Activated naive CD8-positive, alpha-beta T cell treated with anti-CD3 and anti-CD28 coated beads, Interleukin-2, amount 50 U/mL, for 16 hours (primary cell): Measurements from ENCODE around the gene NDRG2.

Experiments
- DNase-seq: peaks from one replicate; pipeline ENCODE4 v3.0.0-alpha.2; 2020; ENCODE audit warnings: low read depth, low spot score

Gene NDRG2

GRCh38 chr14:21024585-21025370 lies at the start of gene NDRG2:
TSS of gene NDRG2 (minus strand) at chr14:21025061. CDS start at chr14:21023315, 1,746 bp downstream.
- peak; percentile 32 for DNase-seq

DNA sequence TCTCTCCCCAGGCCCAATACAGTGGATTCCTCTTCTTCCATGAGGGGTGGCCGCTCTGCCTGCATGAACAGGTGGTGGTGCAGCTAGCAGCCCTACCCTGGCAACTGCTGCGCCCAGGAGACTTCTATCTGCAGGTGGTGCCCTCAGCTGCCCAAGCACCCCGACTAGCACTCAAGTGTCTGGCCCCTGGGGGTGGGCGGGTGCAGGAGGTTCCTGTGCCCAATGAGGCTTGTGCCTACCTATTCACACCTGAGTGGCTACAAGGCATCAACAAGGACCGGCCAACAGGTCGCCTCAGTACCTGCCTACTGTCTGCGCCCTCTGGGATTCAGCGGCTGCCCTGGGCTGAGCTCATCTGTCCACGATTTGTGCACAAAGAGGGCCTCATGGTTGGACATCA lies 49.1 kb upstream of the NDRG2 start:
- DNase-seq, result no peak

GRCh38 chr14:21072781-21073339 lies 48.0 kb upstream of the NDRG2 start:
- no peak for DNase-seq

GRCh38 chr14:21072031-21072473 lies 47.2 kb upstream of the NDRG2 start:
- no peak for DNase-seq

DNA sequence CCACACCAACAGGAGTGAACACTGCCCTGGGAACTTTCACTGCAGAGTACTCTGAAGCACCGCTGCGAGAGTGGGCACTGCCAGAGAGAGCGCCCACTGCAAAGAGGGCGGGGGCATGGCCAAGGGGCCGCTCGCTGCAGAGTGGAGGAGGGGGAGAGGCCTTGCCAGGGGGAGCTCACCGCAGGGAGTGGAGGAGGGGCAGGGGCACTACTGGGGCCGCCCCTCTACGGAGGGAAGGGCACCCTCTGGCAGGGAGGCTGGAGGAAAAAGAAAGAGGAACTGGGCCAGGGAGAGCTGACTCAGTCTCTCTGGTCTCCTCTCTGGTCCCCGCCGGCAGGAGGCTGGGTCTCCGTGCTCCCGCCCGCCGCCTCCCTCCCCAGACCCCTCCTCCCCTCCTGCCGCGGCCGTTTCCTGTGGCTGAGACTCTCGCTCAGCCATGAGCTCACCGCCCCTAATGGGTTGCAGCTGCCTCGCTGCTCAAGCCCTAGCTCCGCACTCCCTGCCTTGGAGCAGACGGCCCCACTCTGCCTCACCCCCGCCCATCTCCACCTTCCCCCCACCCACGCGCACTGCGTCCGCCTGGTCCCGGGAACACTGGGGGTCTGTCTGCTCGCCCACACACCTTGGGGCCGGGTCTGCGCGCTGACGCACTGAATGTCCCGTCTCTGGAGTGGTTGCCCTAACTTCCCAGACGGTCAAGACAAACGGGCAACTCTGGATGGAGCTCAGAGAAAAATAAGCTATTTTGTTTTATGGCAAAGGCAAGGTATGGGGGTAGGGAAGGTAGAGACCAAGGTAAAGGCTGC lies 46.6 kb upstream of the NDRG2 start:
- no peak for DNase-seq

- DNase-seq, result no peak
Observed at GRCh38 chr14:21070610-21071224, 45.9 kb upstream of the NDRG2 start.

- no peak for DNase-seq
Observed at GRCh38 chr14:21070083-21070609, 45.3 kb upstream of the NDRG2 start, which contains the start of gene ARHGEF40. TSS of gene ARHGEF40 (plus strand) at chr14:21070304. CDS start at chr14:21070397, 93 bp downstream.

DNA sequence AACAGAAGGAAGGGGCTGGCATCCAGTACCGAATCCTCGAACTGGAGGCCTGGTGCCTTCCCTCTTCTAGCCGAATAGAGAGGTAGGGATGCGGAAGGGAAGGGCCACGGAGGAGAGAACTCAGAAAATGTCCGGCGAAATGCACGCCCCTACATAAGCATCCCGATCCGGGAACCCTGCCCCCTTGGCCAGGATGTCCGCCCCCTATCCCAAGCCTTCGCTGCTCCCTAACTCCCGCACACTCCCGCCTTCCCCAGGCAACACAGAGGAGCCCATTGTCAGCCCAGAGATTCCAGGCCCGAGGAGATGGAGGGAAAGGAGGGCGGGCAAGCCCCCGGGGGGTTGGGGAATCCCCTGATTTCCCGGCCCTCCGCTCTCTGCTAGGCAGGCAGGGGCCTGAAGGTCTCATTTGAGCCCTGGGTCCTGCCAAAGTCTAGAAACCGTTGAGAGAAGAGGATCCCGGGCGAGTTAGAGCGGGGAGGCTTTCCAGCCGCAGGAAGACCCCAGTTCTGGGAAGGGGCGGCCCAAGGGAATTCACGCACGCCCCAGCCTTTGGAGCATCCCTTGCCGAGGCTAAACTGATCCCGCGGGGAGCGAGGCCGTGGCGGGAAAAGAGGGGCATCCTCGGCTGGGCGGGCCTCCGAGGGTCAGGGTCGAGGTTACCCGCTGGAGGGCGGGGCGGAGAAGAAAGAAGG lies 44.7 kb upstream of the NDRG2 start:
- no peak for DNase-seq

- no peak for DNase-seq
Observed at GRCh38 chr14:21068521-21069387, 43.9 kb upstream of the NDRG2 start.

DNA sequence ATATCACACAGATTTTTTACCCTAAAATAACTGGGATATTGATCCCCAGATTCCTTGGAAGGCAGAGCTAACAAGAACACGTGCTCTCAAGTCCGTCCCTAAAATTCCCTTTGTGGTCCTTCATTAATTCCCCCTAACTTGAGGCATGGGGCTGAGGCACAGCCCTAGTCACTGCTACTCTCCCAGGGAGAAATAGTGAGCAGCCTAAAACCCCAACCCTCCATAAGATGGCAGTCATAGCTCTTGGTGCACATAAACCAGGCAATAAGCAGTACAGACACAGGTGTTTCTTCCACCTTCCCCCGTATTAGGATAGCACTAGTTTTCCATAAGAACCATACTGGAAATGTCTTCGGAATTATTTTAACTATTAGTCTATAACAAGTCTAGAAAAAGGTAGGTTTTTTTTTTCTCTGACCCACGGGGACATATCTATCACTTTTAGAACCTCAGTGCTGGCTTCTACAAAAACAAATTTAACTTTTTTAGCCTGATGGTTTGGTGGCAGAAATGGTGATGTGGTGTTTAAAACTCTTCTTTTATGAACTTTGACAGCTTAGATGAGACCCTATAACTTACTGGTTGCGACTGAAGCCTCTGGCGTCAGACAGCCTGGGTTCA lies 42.1 kb upstream of the NDRG2 start:
- DNase-seq, result no peak

- no peak for DNase-seq
Observed at GRCh38 chr14:21063479-21063878, 38.6 kb upstream of the NDRG2 start.

DNA sequence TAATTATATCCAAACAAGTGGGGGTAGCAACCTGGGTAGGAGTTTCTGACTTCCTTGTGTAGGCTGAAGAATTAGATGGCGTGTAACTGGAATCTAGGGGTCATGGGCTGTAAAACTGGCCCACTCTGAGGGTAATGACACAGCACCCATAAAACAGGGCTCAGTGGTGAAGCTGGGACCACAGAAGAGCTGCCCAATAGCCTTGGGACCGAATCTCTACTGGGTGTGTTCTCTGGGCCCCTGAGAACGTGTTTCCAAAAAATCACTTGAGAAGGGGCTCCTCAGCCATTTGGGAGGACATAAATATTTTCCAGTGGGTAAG lies 36.4 kb upstream of the NDRG2 start:
- no peak for DNase-seq

DNA sequence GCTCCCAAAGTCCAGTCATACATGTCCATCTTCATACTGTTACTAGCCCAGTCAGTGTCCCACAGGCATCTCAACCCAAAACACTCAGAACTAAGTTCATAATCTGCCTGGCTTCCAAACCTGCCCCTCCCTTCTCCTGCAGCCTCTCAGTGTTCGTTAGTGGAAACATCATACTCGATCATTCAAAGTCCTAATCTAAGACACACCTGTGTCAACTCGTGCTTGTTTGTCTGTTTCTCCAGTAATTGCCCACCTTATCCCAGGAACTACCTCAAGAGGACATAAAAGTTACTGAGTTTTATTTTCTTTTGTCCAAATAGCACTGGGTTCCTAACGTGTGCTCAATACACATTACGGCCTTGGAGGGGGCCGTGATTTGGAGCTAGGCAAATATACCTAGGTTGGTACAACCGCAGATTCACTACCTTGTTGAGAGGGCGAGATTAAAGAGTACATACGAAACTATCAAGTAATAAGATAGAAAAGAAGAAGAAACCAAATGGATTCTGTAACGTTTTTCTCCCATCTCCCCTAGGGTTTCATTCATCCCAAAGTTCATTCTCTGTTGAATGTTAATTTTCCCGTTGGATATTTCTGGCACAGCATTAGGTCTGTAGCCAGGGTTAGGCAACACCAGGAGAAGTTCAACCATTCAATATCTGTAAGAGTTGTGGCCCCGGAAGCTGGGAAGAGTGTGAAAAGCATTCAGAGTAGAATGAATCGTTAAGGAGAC lies 35.9 kb upstream of the NDRG2 start:
- DNase-seq, result no peak

GRCh38 chr14:21059842-21060613 lies 35.2 kb upstream of the NDRG2 start:
- DNase-seq, result no peak

- DNase-seq, result no peak
Observed at GRCh38 chr14:21058903-21059302, 34.0 kb upstream of the NDRG2 start.

- DNase-seq, result no peak
Observed at GRCh38 chr14:21057803-21058675, 33.2 kb upstream of the NDRG2 start, which contains the start of gene RNASE8. TSS of gene RNASE8 (plus strand) at chr14:21057822. CDS start at chr14:21057893, 71 bp downstream.

DNA sequence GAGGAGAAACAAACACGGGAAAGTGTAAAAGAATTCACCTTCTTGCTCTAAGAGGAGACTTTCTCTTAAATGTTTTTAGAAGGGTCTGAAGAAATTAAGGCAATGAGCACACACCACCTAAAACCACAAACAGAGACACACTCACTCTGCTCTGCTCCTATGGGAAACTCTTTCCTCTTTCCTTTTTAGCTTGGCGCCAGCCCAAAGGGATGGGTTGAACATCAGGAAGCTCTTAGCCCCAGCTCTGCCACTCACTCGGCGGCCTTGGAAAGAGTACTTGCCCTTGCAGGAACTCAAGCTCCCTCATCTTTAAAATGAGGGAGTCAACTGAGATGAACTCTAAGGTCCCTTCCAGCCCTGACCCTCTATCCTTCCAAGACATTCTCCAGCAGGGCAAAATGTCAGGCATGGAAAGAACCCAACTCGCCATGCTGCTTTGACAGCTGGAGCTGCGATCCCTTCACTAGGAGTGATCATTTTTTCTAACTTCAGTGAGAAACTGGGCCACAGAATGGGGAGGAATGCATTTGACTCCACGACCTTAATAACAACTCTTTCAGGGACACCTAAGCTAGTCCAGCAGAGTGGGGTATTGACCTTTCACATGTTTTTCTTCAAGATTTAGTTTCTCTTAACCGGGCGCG lies 31.8 kb upstream of the NDRG2 start:
- no peak for DNase-seq
